HG02870 (cell line): ENCODE data around the gene JAK1.
A peak's percentile ranks its signal among the peaks of the same experiment; 100 is the strongest.

Source experiments
- ATAC-seq: cut with Tn5 transposase; IDR thresholded peaks from one replicate; pipeline ENCODE4 v1.9.1; 2021; ENCODE audit warnings: mild to moderate bottlenecking, moderate library complexity; ENCODE audit not compliant: unreplicated experiment

The JAK1 gene

GRCh38 chr1:64873576-64873975 is 92.8 kb downstream of the JAK1 start:
- no peak for ATAC-seq

GRCh38 chr1:64872067-64872466 is 94.3 kb downstream of the JAK1 start:
- no peak for ATAC-seq

GRCh38 chr1:64871256-64871655 is 95.1 kb downstream of the JAK1 start:
- no peak for ATAC-seq

GRCh38 chr1:64867266-64867665 is 99.1 kb downstream of the JAK1 start:
- no peak for ATAC-seq

GRCh38 chr1:64866689-64867088 is 99.7 kb downstream of the JAK1 start:
- no peak for ATAC-seq

- no peak for ATAC-seq
Measured at GRCh38 chr1:64865105-64865757, 101.1 kb downstream of the JAK1 start.

- ATAC-seq = peak; percentile 99
Measured at GRCh38 chr1:64864018-64864940, 102.1 kb downstream of the JAK1 start.

- ATAC-seq = no peak
Measured at GRCh38 chr1:64861611-64862010, 104.7 kb downstream of the JAK1 start.

- no peak for ATAC-seq
Measured at GRCh38 chr1:64857347-64857746, 109.0 kb downstream of the JAK1 start.

GRCh38 chr1:64856553-64856952 is 109.8 kb downstream of the JAK1 start:
- no peak for ATAC-seq

- no peak for ATAC-seq
Measured at GRCh38 chr1:64855557-64855956, 110.8 kb downstream of the JAK1 start.

GRCh38 chr1:64854674-64855073 is 111.7 kb downstream of the JAK1 start:
- ATAC-seq = no peak

- ATAC-seq = no peak
Measured at GRCh38 chr1:64851664-64852063, 114.7 kb downstream of the JAK1 start.

- no peak for ATAC-seq
Measured at GRCh38 chr1:64850846-64851245, 115.5 kb downstream of the JAK1 start.

GRCh38 chr1:64849942-64850341 is 116.4 kb downstream of the JAK1 start:
- no peak for ATAC-seq

- no peak for ATAC-seq
Measured at GRCh38 chr1:64848803-64849202, 117.5 kb downstream of the JAK1 start.

GRCh38 chr1:64848136-64848535 is 118.2 kb downstream of the JAK1 start:
- no peak for ATAC-seq

GRCh38 chr1:64847666-64848065 is 118.7 kb downstream of the JAK1 start:
- no peak for ATAC-seq

- ATAC-seq = no peak
Measured at GRCh38 chr1:64846573-64847430, 119.5 kb downstream of the JAK1 start.

GRCh38 chr1:64845831-64846425 is 120.4 kb downstream of the JAK1 start:
- ATAC-seq = no peak

- no peak for ATAC-seq
Measured at GRCh38 chr1:64844609-64845008, 121.7 kb downstream of the JAK1 start.
